ENCODE results near the gene PPIF. TPM values are rescaled to one million over a fixed set of nuclear protein-coding genes. Genes with fewer than 3 reads are reported as not detected.

The PPIF gene
- total and polyA plus RNA-seq, 2 donors: 13.6 to 34.9 TPM

GRCh38 chr10:79349766-79350406 is 2.6 kb downstream of the PPIF start:
- H3K27ac ChIP-seq (ENCODE audit: low read depth in 1 of 2, low read length in 1 of 2): peak overlapping the region in 1 of 2 donors; percentile 47
- WGBS: 95% methylated on average over 6 of the region's 6 CpGs
- no peak for DNase-seq (ENCODE audit: low read depth in 6 of 9, low spot score in 9 of 9)

GRCh38 chr10:79350407-79351154 is 3.3 kb downstream of the PPIF start:
- DNase-seq (ENCODE audit: low read depth in 6 of 9, low spot score in 9 of 9): no peak
- Histone ChIP-seq H3K4me3 (ENCODE audit: low read length in 2 of 2) (no peak overlapping the region), H3K36me3 (ENCODE audit: control insufficient read depth in 2 of 2, insufficient read depth in 2 of 2, low read length in 1 of 2) (peaks cover 59 to 70% of the 10 kb centered on the region in 2 donors), H3K4me1 (ENCODE audit: control insufficient read depth in 2 of 2, insufficient read depth in 2 of 2, low read length in 2 of 2) (peaks cover 8 to 35% of the 10 kb centered on the region in 2 donors), H3K27me3 (ENCODE audit: control insufficient read depth in 2 of 2, insufficient read depth in 1 of 2, low read length in 1 of 2) (no peaks in the 10 kb centered on the region), H3K9me3 (ENCODE audit: control insufficient read depth in 2 of 2, insufficient read depth in 1 of 2, low read length in 1 of 2) (peaks cover 0 to 9% of the 10 kb centered on the region in 2 donors), H3K27ac (ENCODE audit: low read depth in 1 of 2, low read length in 1 of 2) (peak overlapping the region in 1 of 2 donors; percentile 47)
- 95% methylated on average over 21 of the region's 21 CpGs for WGBS

More at GRCh38 chr10:79349766-79350406, 2.6 kb downstream of the PPIF start:
- H3K9me3 ChIP-seq (ENCODE audit: control insufficient read depth in 2 of 2, insufficient read depth in 1 of 2, low read length in 1 of 2): peaks cover 0 to 9% of the 10 kb centered on the region in 2 donors
- no peak overlapping the region for H3K4me3 ChIP-seq (ENCODE audit: low read length in 2 of 2)
- no peaks in the 10 kb centered on the region for H3K27me3 ChIP-seq (ENCODE audit: control insufficient read depth in 2 of 2, insufficient read depth in 1 of 2, low read length in 1 of 2)
- peaks cover 8 to 38% of the 10 kb centered on the region in 2 donors for H3K4me1 ChIP-seq (ENCODE audit: control insufficient read depth in 2 of 2, insufficient read depth in 2 of 2, low read length in 2 of 2)
- peaks cover 55 to 63% of the 10 kb centered on the region in 2 donors for H3K36me3 ChIP-seq (ENCODE audit: control insufficient read depth in 2 of 2, insufficient read depth in 2 of 2, low read length in 1 of 2)

- Histone ChIP-seq H3K36me3 (ENCODE audit: control insufficient read depth in 2 of 2, insufficient read depth in 2 of 2, low read length in 1 of 2) (peaks cover 63 to 72% of the 10 kb centered on the region in 2 donors), H3K9me3 (ENCODE audit: control insufficient read depth in 2 of 2, insufficient read depth in 1 of 2, low read length in 1 of 2) (peaks cover 0 to 9% of the 10 kb centered on the region in 2 donors), H3K4me3 (ENCODE audit: low read length in 2 of 2) (no peak overlapping the region), H3K27me3 (ENCODE audit: control insufficient read depth in 2 of 2, insufficient read depth in 1 of 2, low read length in 1 of 2) (no peaks in the 10 kb centered on the region), H3K4me1 (ENCODE audit: control insufficient read depth in 2 of 2, insufficient read depth in 2 of 2, low read length in 2 of 2) (peaks cover 8 to 38% of the 10 kb centered on the region in 2 donors), H3K27ac (ENCODE audit: low read depth in 1 of 2, low read length in 1 of 2) (no peak overlapping the region)
- DNase-seq (ENCODE audit: low read depth in 6 of 9, low spot score in 9 of 9): no peak
- 98% methylated on average over 13 of the region's 13 CpGs for WGBS
Observed at GRCh38 chr10:79351332-79351731, 4.1 kb downstream of the PPIF start.

GRCh38 chr10:79352035-79352877 is 5.0 kb downstream of the PPIF start:
- H3K4me1 ChIP-seq (ENCODE audit: control insufficient read depth in 2 of 2, insufficient read depth in 2 of 2, low read length in 2 of 2): peaks cover 5 to 29% of the 10 kb centered on the region in 2 donors
- H3K9me3 ChIP-seq (ENCODE audit: control insufficient read depth in 2 of 2, insufficient read depth in 1 of 2, low read length in 1 of 2): peaks cover 0 to 9% of the 10 kb centered on the region in 2 donors
- H3K27ac ChIP-seq (ENCODE audit: low read depth in 1 of 2, low read length in 1 of 2): no peak overlapping the region
- no peak overlapping the region for H3K4me3 ChIP-seq (ENCODE audit: low read length in 2 of 2)
- no peaks in the 10 kb centered on the region for H3K27me3 ChIP-seq (ENCODE audit: control insufficient read depth in 2 of 2, insufficient read depth in 1 of 2, low read length in 1 of 2)
- peaks cover 63 to 72% of the 10 kb centered on the region in 2 donors for H3K36me3 ChIP-seq (ENCODE audit: control insufficient read depth in 2 of 2, insufficient read depth in 2 of 2, low read length in 1 of 2)
- no peak for DNase-seq (ENCODE audit: low read depth in 6 of 9, low spot score in 9 of 9)
- 98% methylated on average over 11 of the region's 11 CpGs for WGBS

- Histone ChIP-seq H3K4me1 (ENCODE audit: control insufficient read depth in 2 of 2, insufficient read depth in 2 of 2, low read length in 2 of 2) (peaks cover 5 to 26% of the 10 kb centered on the region in 2 donors), H3K27me3 (ENCODE audit: control insufficient read depth in 2 of 2, insufficient read depth in 1 of 2, low read length in 1 of 2) (no peaks in the 10 kb centered on the region), H3K36me3 (ENCODE audit: control insufficient read depth in 2 of 2, insufficient read depth in 2 of 2, low read length in 1 of 2) (peaks cover 66 to 72% of the 10 kb centered on the region in 2 donors), H3K4me3 (ENCODE audit: low read length in 2 of 2) (no peak overlapping the region), H3K9me3 (ENCODE audit: control insufficient read depth in 2 of 2, insufficient read depth in 1 of 2, low read length in 1 of 2) (peaks cover 0 to 9% of the 10 kb centered on the region in 2 donors), H3K27ac (ENCODE audit: low read depth in 1 of 2, low read length in 1 of 2) (no peak overlapping the region)
- 95% methylated on average over 8 of the region's 8 CpGs for WGBS
- DNase-seq (ENCODE audit: low read depth in 6 of 9, low spot score in 9 of 9): no peak
Observed at GRCh38 chr10:79353000-79353406, 5.7 kb downstream of the PPIF start.

- H3K4me1 ChIP-seq (ENCODE audit: control insufficient read depth in 2 of 2, insufficient read depth in 2 of 2, low read length in 2 of 2): peaks cover under 1 to 19% of the 10 kb centered on the region in 2 donors
- H3K4me3 ChIP-seq (ENCODE audit: low read length in 2 of 2): no peak overlapping the region
- peaks cover 66 to 70% of the 10 kb centered on the region in 2 donors for H3K36me3 ChIP-seq (ENCODE audit: control insufficient read depth in 2 of 2, insufficient read depth in 2 of 2, low read length in 1 of 2)
- DNase-seq (ENCODE audit: low read depth in 6 of 9, low spot score in 9 of 9): no peak
- WGBS: 96% methylated on average over 11 of the region's 11 CpGs
- no peak overlapping the region for H3K27ac ChIP-seq (ENCODE audit: low read depth in 1 of 2, low read length in 1 of 2)
- H3K9me3 ChIP-seq (ENCODE audit: control insufficient read depth in 2 of 2, insufficient read depth in 1 of 2, low read length in 1 of 2): peaks cover 0 to 5% of the 10 kb centered on the region in 2 donors
- H3K27me3 ChIP-seq (ENCODE audit: control insufficient read depth in 2 of 2, insufficient read depth in 1 of 2, low read length in 1 of 2): no peaks in the 10 kb centered on the region
Observed at GRCh38 chr10:79353726-79354125, 6.5 kb downstream of the PPIF start.

- no peak overlapping the region for H3K4me3 ChIP-seq (ENCODE audit: low read length in 2 of 2)
- H3K27ac ChIP-seq (ENCODE audit: low read depth in 1 of 2, low read length in 1 of 2): no peak overlapping the region
- no peaks in the 10 kb centered on the region for H3K27me3 ChIP-seq (ENCODE audit: control insufficient read depth in 2 of 2, insufficient read depth in 1 of 2, low read length in 1 of 2)
- H3K9me3 ChIP-seq (ENCODE audit: control insufficient read depth in 2 of 2, insufficient read depth in 1 of 2, low read length in 1 of 2): peaks cover 0 to under 1% of the 10 kb centered on the region in 2 donors
- DNase-seq (ENCODE audit: low read depth in 6 of 9, low spot score in 9 of 9): no peak
- H3K4me1 ChIP-seq (ENCODE audit: control insufficient read depth in 2 of 2, insufficient read depth in 2 of 2, low read length in 2 of 2): peaks cover 0 to 15% of the 10 kb centered on the region in 2 donors
- WGBS: 12% methylated on average over 3 of the region's 3 CpGs
- peaks cover 66 to 68% of the 10 kb centered on the region in 2 donors for H3K36me3 ChIP-seq (ENCODE audit: control insufficient read depth in 2 of 2, insufficient read depth in 2 of 2, low read length in 1 of 2)
Observed at GRCh38 chr10:79354141-79354540, 6.9 kb downstream of the PPIF start.

- Histone ChIP-seq H3K9me3 (ENCODE audit: control insufficient read depth in 2 of 2, insufficient read depth in 1 of 2, low read length in 1 of 2) (no peaks in the 10 kb centered on the region), H3K4me3 (ENCODE audit: low read length in 2 of 2) (no peak overlapping the region), H3K36me3 (ENCODE audit: control insufficient read depth in 2 of 2, insufficient read depth in 2 of 2, low read length in 1 of 2) (peaks cover 61 to 64% of the 10 kb centered on the region in 2 donors), H3K27ac (ENCODE audit: low read depth in 1 of 2, low read length in 1 of 2) (no peak overlapping the region), H3K27me3 (ENCODE audit: control insufficient read depth in 2 of 2, insufficient read depth in 1 of 2, low read length in 1 of 2) (no peaks in the 10 kb centered on the region), H3K4me1 (ENCODE audit: control insufficient read depth in 2 of 2, insufficient read depth in 2 of 2, low read length in 2 of 2) (peaks cover 0 to 10% of the 10 kb centered on the region in 2 donors)
- no peak for DNase-seq (ENCODE audit: low read depth in 6 of 9, low spot score in 9 of 9)
- WGBS: 96% methylated on average over 6 of the region's 6 CpGs
Observed at GRCh38 chr10:79354615-79355014, 7.3 kb downstream of the PPIF start.

Data from thymus (tissue), 11 donors.